Smooth muscle cell (in vitro differentiated cells): ENCODE measurements around the gene WWC1. TPM values are rescaled to one million over a fixed set of nuclear protein-coding genes. Genes with fewer than 3 reads are reported as not detected.

Experiments
- DNase-seq: peaks from one replicate; lab custom pipeline; 2025; ENCODE audit not compliant: unreplicated experiment; lab: John Stamatoyannopoulos, UW
- H2AFZ ChIP-seq: fragments of 200-600 bp; sonication (generic); 2 replicates; pipeline ENCODE4 v1.6.0; 2016; ENCODE audit warnings: antibody characterized with exemption, low read depth, mild to moderate bottlenecking
- H3F3A ChIP-seq: fragments of 200-600 bp; sonication (generic); 2 replicates; pipeline ENCODE4 v1.6.0; 2017; ENCODE audit warnings: antibody characterized with exemption, low read depth
- H3K27ac ChIP-seq: fragments of 200-600 bp; sonication (generic); 2 replicates; pipeline ENCODE4 v1.5.1; 2016; ENCODE audit warnings: low read depth, mild to moderate bottlenecking
- H3K27me3 ChIP-seq: fragments of 200-600 bp; sonication (generic); 2 replicates; pipeline ENCODE4 v1.6.1; 2016; ENCODE audit warnings: low read depth, mild to moderate bottlenecking
- H3K36me3 ChIP-seq: fragments of 200-600 bp; sonication (generic); 2 replicates; pipeline ENCODE4 v1.5.1; 2016; ENCODE audit warnings: low read depth
- H3K4me1 ChIP-seq: fragments of 200-600 bp; sonication (generic); 2 replicates; pipeline ENCODE4 v1.5.1; 2016; ENCODE audit warnings: low read depth
- H3K4me2 ChIP-seq: fragments of 200-600 bp; sonication (generic); 2 replicates; pipeline ENCODE4 v1.6.0; 2016; ENCODE audit warnings: mild to moderate bottlenecking
- H3K4me3 ChIP-seq: fragments of 200-600 bp; sonication (generic); 2 replicates; pipeline ENCODE4 v1.5.1; 2016; ENCODE audit warnings: mild to moderate bottlenecking
- H3K79me2 ChIP-seq: fragments of 200-600 bp; sonication (generic); 2 replicates; pipeline ENCODE4 v1.6.0; 2016; ENCODE audit warnings: low read depth, mild to moderate bottlenecking
- H3K9ac ChIP-seq: fragments of 200-600 bp; sonication (generic); 2 replicates; pipeline ENCODE4 v1.6.0; 2016; ENCODE audit warnings: low read depth
- H3K9me3 ChIP-seq: fragments of 200-600 bp; sonication (generic); replicated peaks from 2 replicates; pipeline ENCODE4 v1.5.1; 2016; ENCODE audit warnings: low read depth
- H4K20me1 ChIP-seq: fragments of 200-600 bp; sonication (generic); 2 replicates; pipeline ENCODE4 v1.6.0; 2016; ENCODE audit warnings: low read depth
- WGBS: methylation state at CpG from one replicate; pipeline ENCODE4 v1.1.7; 2016; ENCODE audit warnings: low lambda C conversion rate; 5-methylcytosine and 5-hydroxymethylcytosine counted together
- polyA plus RNA-seq: library from polyadenylated mRNA; unstranded; fragments of >200 nt; fragmentation: Nextera tagmentation; extraction: Ambion mirVana; gene quantifications from 2 replicates; pipeline ENCODE4 v1.2.1, GENCODE V29; 2016
- total RNA-seq: library from RNA; depleted of rRNA; stranded (reverse); fragments of >200 nt; gene quantifications from 2 replicates; pipeline ENCODE4 v1.2.3, GENCODE V29; 2014
- TF ChIP-seq, protein P1 (sequence below): fragments of 200-600 bp; sonication (generic); IDR thresholded peaks from 2 replicates; pipeline ENCODE4 v1.5.1; 2017; ENCODE audit warnings: borderline replicate concordance, mild to moderate bottlenecking, antibody characterized with exemption; ENCODE audit not compliant: insufficient read depth, poor library complexity, severe bottlenecking

Gene WWC1
- total and polyA plus RNA-seq, 2 experiments from 2014 or later: 3.7 to 7.5 TPM

DNA sequence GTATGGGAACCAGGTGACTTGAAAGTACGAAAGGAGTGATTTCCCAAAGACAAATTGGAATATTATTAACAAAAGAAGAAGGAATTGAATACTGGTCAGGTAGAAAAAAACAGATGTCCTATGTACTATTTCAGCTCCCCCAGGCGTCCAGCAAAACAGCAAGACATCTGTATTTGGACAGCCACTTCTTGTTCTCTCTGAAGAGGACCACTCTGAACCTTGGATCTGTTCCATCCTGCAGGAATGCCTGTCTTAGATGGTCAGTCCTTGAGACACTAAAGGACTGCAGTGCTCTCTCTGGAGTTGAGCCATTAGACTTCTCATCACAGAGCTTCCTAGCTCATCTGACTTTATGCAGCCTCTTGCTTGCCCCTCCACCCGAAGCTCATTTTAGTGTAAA, 120.4 kb downstream of the WWC1 start:
- Histone ChIP-seq H3K36me3 (no peaks in the 10 kb centered on the region), H3K4me2 (no peak overlapping the region), H3K4me1 (peaks cover 9% of the 10 kb centered on the region), H2AFZ (no peak overlapping the region), H3F3A (peaks cover 13% of the 10 kb centered on the region), H3K4me3 (no peak overlapping the region), H3K9ac (no peak overlapping the region), H4K20me1 (no peaks in the 10 kb centered on the region), H3K79me2 (no peaks in the 10 kb centered on the region), H3K9me3 (no peaks in the 10 kb centered on the region), H3K27me3 (no peaks in the 10 kb centered on the region), H3K27ac (no peak overlapping the region)
- TF ChIP-seq, protein P1, sequence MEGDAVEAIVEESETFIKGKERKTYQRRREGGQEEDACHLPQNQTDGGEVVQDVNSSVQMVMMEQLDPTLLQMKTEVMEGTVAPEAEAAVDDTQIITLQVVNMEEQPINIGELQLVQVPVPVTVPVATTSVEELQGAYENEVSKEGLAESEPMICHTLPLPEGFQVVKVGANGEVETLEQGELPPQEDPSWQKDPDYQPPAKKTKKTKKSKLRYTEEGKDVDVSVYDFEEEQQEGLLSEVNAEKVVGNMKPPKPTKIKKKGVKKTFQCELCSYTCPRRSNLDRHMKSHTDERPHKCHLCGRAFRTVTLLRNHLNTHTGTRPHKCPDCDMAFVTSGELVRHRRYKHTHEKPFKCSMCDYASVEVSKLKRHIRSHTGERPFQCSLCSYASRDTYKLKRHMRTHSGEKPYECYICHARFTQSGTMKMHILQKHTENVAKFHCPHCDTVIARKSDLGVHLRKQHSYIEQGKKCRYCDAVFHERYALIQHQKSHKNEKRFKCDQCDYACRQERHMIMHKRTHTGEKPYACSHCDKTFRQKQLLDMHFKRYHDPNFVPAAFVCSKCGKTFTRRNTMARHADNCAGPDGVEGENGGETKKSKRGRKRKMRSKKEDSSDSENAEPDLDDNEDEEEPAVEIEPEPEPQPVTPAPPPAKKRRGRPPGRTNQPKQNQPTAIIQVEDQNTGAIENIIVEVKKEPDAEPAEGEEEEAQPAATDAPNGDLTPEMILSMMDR: no peak
- DNase-seq: no peak
- 87% methylated on average over 3 of the region's 3 CpGs for WGBS

DNA sequence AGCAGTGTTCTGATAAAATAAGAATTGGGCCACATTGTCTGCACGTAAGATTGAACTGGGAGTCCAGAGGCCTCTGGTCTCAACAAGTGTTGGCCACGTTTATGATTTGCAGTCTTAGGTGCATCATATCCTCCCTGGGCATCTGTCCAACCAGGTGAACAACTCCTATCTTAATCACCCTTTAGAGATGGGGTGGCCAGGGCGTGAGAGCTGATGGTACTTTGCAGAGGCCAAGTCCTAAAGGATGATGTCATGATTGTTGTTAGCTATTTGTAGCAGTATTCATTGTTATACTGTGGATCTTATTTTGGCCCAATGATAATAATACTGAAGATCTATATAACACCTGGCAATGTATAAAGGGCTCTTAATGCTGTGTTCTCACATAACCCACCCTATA, 121.6 kb downstream of the WWC1 start:
- no peak overlapping the region for H2AFZ ChIP-seq
- TF ChIP-seq, protein P1: no peak
- no peaks in the 10 kb centered on the region for H4K20me1 ChIP-seq
- no peak overlapping the region for H3K9ac ChIP-seq
- DNase-seq: no peak
- no peaks in the 10 kb centered on the region for H3K9me3 ChIP-seq
- H3K79me2 ChIP-seq: no peaks in the 10 kb centered on the region
- no peak overlapping the region for H3K4me2 ChIP-seq
- peaks cover 9% of the 10 kb centered on the region for H3K4me1 ChIP-seq
- whole genome bisulfite sequencing: 92% methylated on average over 3 of the region's 3 CpGs
- no peak overlapping the region for H3K27ac ChIP-seq
- no peaks in the 10 kb centered on the region for H3K27me3 ChIP-seq
- H3F3A ChIP-seq: peaks cover 13% of the 10 kb centered on the region
- no peaks in the 10 kb centered on the region for H3K36me3 ChIP-seq
- no peak overlapping the region for H3K4me3 ChIP-seq

DNA sequence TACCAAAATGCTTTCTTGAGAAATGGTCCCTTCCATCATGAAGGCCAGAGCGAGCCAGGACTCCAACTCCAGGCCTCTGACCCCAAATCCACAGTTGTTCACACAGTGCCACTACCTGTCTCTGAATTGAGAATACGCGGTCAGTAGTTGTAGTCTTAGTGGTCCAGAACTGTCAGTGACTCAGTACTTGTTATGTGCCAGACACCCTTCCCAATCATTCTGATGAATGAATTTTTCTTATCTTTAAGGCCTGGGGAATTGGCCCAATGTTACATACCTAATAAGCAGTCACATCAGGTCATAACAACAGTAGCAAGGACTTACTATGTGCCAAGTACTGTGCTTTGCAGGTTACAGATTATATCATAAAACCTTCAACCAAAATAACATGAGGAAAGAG, 122.2 kb downstream of the WWC1 start:
- H3K27me3 ChIP-seq: no peaks in the 10 kb centered on the region
- no peak overlapping the region for H2AFZ ChIP-seq
- DNase-seq: no peak
- 86% methylated on average over 3 of the region's 3 CpGs for WGBS
- H3K79me2 ChIP-seq: no peaks in the 10 kb centered on the region
- H3K27ac ChIP-seq: no peak overlapping the region
- no peak overlapping the region for H3K4me3 ChIP-seq
- H3F3A ChIP-seq: peaks cover 13% of the 10 kb centered on the region
- H3K4me2 ChIP-seq: no peak overlapping the region
- peaks cover 9% of the 10 kb centered on the region for H3K4me1 ChIP-seq
- no peaks in the 10 kb centered on the region for H3K36me3 ChIP-seq
- no peaks in the 10 kb centered on the region for H3K9me3 ChIP-seq
- TF ChIP-seq, protein P1: no peak
- no peaks in the 10 kb centered on the region for H4K20me1 ChIP-seq
- H3K9ac ChIP-seq: no peak overlapping the region

DNA sequence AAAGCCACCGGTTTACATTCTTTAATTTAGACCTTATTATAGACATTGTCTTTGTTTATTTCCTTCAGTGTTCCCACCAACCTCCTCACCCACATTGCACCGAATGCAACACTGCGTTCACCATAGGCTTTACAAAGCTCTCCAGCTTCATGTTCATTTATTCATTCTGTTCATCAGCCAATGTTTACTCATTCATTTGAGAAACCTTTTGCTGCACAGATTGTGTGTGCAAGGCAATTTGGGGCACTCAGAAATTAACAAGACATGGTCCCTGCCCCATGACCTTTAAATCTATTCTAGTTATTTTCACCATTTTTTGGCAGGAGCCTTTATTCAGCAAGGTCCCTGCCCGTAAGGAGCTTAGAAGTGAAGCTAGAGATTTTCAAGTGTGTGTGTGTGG, 124.0 kb downstream of the WWC1 start:
- H3K4me1 ChIP-seq: no peaks in the 10 kb centered on the region
- H3K79me2 ChIP-seq: no peaks in the 10 kb centered on the region
- H3K4me3 ChIP-seq: no peak overlapping the region
- no peak overlapping the region for H3K27ac ChIP-seq
- H3K4me2 ChIP-seq: no peak overlapping the region
- no peak overlapping the region for H2AFZ ChIP-seq
- H4K20me1 ChIP-seq: no peaks in the 10 kb centered on the region
- H3K9me3 ChIP-seq: no peaks in the 10 kb centered on the region
- H3F3A ChIP-seq: peaks cover 4% of the 10 kb centered on the region
- no peak for DNase-seq
- WGBS: 86% methylated on average over 4 of the region's 4 CpGs
- no peaks in the 10 kb centered on the region for H3K27me3 ChIP-seq
- H3K9ac ChIP-seq: no peak overlapping the region
- TF ChIP-seq, protein P1: no peak
- no peaks in the 10 kb centered on the region for H3K36me3 ChIP-seq
